Tibial nerve (tissue), 4 donors: ENCODE measurements around the gene ILF3. TPM values are rescaled to one million over a fixed set of nuclear protein-coding genes. Genes with fewer than 3 reads are reported as not detected.
A peak's percentile ranks its signal among the peaks of the same experiment; 100 is the strongest.

Experiments used
- DNase-seq, 2 donors: peaks; one replicate each; pipeline ENCODE4 v3.0.0-alpha.2; 2019; ENCODE audit warnings: low spot score in 2 of 2
- H3K27ac ChIP-seq, 4 donors: fragments of 200-600 bp; sonication (generic) in 3 of 4; one replicate each; pipeline ENCODE4 v1.5.1; 2017 to 2019; ENCODE audit warnings: mild to moderate bottlenecking in 1 of 4
- H3K27me3 ChIP-seq, 2 donors: fragments of 200-600 bp; sonication (generic) in 1 of 2; one replicate each; pipeline versions ENCODE4 v1.5.1 to v1.6.0; 2017 to 2019
- H3K36me3 ChIP-seq, 3 donors: fragments of 200-600 bp; sonication (generic); one replicate each; pipeline ENCODE4 v1.5.1; 2018 to 2019
- H3K4me1 ChIP-seq, 4 donors: fragments of 200-600 bp; sonication (generic) in 3 of 4; one replicate each; pipeline ENCODE4 v1.5.1; 2017 to 2019
- H3K4me3 ChIP-seq, 4 donors: fragments of 200-600 bp; sonication (generic) in 3 of 4; one replicate each; pipeline ENCODE4 v1.5.1; 2017 to 2019; ENCODE audit warnings: mild to moderate bottlenecking in 1 of 4, moderate library complexity in 1 of 4
- H3K9me3 ChIP-seq, 4 donors: fragments of 200-600 bp; sonication (generic) in 3 of 4; one replicate each; pipeline ENCODE4 v1.5.1; 2017 to 2019
- EP300 ChIP-seq, 2 donors: sonication (generic); formaldehyde crosslinking; IDR thresholded peaks; one replicate each; pipeline ENCODE4 v1.6.1; 2017; ENCODE audit warnings: antibody characterized with exemption in 2 of 2, mild to moderate bottlenecking in 1 of 2
- POLR2A ChIP-seq, 2 donors: fragments of 450-650 bp; IDR thresholded peaks; one replicate each; pipeline ENCODE4 v1.6.1; 2017; ENCODE audit warnings: antibody characterized with exemption in 2 of 2, mild to moderate bottlenecking in 2 of 2, moderate library complexity in 2 of 2
- WGBS, 2 donors: methylation state at CpG; one replicate each; pipeline ENCODE4 v1.1.5; 2018; 5-methylcytosine and 5-hydroxymethylcytosine counted together
- total RNA-seq, 4 donors: library from RNA; depleted of rRNA; stranded (reverse); fragments of >200 nt; gene quantifications; one replicate each; pipeline ENCODE4 v1.1.0, GENCODE V29; 2016
- TF ChIP-seq, protein P1 (sequence below), 5 experiments: fragments of 200-600 bp in 3 of 5; fragments of 450-650 bp in 2 of 5; sonication (generic) in 3 of 5; IDR thresholded peaks; one replicate each; pipeline ENCODE4 v1.5.1; 2016 to 2019; ENCODE audit warnings: antibody characterized with exemption in 5 of 5, mild to moderate bottlenecking in 3 of 5, moderate library complexity in 2 of 5

The ILF3 gene
- total RNA-seq, 4 donors from 2014 or later, result 109 to 166 (median 127) TPM

DNA sequence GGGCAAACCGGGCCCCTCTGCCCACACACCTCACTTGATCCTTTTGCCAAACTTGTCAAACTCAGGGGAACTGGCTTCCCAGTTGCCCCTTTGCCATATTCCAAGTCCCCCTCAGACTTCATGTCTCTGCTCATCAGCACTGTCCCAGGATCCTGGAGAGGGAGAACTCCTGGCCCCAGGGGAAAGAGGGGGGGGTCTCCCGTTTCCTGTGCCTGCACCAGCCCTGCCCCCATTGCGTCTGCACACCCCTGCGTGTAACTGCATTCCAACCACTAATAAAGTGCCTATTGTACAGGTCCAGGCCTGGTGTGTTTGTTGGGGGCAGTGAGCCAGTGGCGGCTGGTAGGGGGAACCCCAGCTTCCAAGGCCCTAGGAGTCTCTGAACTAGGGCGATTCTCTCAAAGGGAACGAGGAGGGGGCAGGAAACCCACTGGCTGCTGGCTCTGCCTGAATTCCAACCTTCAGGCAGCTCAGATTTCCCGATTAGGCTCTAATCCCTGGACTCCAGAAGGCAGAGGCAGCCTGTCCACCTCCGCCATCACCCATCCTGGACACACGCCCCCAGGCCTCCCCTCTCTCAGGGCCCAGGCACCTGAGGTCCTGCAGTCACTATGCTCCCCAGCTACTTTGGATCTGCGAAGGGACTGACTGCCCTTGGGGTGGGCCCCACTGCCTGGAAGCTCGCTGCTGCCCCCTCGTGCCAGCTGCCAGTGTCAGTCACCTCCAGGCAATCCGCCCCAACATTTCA lies 9.7 kb upstream of the ILF3 start:
- TF ChIP-seq, protein P1, sequence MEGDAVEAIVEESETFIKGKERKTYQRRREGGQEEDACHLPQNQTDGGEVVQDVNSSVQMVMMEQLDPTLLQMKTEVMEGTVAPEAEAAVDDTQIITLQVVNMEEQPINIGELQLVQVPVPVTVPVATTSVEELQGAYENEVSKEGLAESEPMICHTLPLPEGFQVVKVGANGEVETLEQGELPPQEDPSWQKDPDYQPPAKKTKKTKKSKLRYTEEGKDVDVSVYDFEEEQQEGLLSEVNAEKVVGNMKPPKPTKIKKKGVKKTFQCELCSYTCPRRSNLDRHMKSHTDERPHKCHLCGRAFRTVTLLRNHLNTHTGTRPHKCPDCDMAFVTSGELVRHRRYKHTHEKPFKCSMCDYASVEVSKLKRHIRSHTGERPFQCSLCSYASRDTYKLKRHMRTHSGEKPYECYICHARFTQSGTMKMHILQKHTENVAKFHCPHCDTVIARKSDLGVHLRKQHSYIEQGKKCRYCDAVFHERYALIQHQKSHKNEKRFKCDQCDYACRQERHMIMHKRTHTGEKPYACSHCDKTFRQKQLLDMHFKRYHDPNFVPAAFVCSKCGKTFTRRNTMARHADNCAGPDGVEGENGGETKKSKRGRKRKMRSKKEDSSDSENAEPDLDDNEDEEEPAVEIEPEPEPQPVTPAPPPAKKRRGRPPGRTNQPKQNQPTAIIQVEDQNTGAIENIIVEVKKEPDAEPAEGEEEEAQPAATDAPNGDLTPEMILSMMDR (IDR thresholded peaks at IDR 0.05), result peak; percentile 78 to 97 (median 91)
- TF ChIP-seq EP300 (IDR thresholded peaks at IDR 0.05) (peak in 1 of 2 donors; percentile 51), POLR2A (IDR thresholded peaks at IDR 0.05) (no peak)
- H3K27ac ChIP-seq, result peak overlapping the region; percentile 73 to 90 (median 86)
- H3K9me3 ChIP-seq, result no peaks in the 10 kb centered on the region
- no peak overlapping the region for H3K4me3 ChIP-seq
- H3K36me3 ChIP-seq, result peaks cover 0 to 37% (median 10%) of the 10 kb centered on the region in 3 donors
- 3 to 7% methylated on average over 14 of the region's 14 CpGs for WGBS, 2 donors
- H3K4me1 ChIP-seq, result peaks cover 0 to 75% (median 40%) of the 10 kb centered on the region in 4 donors
- DNase-seq, result peak; percentile 72 to 82
- H3K27me3 ChIP-seq, result no peaks in the 10 kb centered on the region

DNA sequence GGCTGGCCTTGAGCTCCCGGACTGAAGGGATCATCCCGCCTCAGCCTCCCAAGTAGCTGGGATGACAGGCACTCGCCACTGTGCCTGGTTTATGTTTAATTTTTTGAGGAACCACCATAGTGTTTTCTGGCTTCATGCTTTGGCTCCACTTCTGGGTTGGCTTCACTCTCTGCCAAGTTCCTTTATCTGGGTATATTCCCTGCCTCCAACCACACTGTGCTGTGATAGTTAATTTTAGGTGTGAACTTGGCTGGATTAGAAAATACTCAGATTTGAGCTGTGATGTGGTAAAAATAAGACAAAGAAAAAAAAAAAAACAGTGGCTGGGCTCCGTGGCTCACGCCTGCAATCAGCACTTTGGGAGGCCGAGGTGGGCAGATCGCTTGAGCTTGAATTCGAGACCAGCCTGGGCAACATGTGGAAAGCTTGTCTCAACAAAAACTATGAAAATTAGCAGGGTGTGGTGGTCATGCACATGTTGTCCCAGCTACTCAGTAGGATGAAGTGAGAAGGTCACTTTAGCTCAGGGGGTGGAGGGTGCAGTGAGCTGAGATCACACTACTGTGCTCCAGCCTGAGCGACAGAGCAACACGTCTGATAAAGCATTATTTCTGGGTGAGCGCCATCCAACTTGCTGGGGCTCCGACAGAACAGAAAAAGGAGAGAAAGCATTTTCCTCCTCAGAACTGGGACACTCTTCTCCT lies 7.5 kb upstream of the ILF3 start:
- Histone ChIP-seq H3K36me3 (peaks cover 0 to 21% (median 0%) of the 10 kb centered on the region in 3 donors), H3K4me1 (peaks cover 0 to 56% (median 38%) of the 10 kb centered on the region in 4 donors), H3K4me3 (no peak overlapping the region), H3K27ac (peak overlapping the region in 3 of 4 donors; percentile 34 to 90 (median 78)), H3K27me3 (no peaks in the 10 kb centered on the region), H3K9me3 (no peaks in the 10 kb centered on the region)
- WGBS, 2 donors, result 71 to 73% methylated on average over 12 of the region's 12 CpGs
- TF ChIP-seq, protein P1 (IDR thresholded peaks at IDR 0.05), result no peak
- no peak for TF ChIP-seq EP300 (IDR thresholded peaks at IDR 0.05)
- TF ChIP-seq POLR2A (IDR thresholded peaks at IDR 0.05), result no peak
- DNase-seq, result no peak

DNA sequence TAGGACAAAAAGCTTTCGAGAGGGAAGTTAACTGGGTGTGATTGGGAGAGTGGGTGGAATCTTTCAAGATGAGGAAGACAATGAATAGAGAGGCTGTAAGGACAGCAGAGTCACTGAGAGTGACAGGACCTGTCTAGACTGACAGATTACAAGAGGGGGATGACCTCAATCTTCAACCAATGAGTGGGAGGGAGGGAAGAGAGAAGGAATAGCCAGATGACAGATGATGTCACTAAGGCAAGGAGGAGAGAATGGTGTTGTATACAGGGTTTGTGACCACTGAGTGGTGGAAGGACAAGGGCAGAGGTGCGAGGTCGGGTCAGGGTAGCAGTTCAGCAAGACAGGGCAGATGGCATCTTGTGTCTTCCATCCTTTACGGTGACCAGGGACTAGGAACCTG lies 5.8 kb upstream of the ILF3 start:
- Histone ChIP-seq H3K4me1 (peaks cover 0 to 54% (median 33%) of the 10 kb centered on the region in 4 donors), H3K27me3 (no peaks in the 10 kb centered on the region), H3K36me3 (peaks cover 0 to 11% (median 0%) of the 10 kb centered on the region in 3 donors), H3K9me3 (no peaks in the 10 kb centered on the region), H3K4me3 (no peak overlapping the region), H3K27ac (peak overlapping the region in 2 of 4 donors; percentile 50 to 90)
- TF ChIP-seq POLR2A (IDR thresholded peaks at IDR 0.05), result no peak
- no peak for TF ChIP-seq EP300 (IDR thresholded peaks at IDR 0.05)
- TF ChIP-seq, protein P1 (IDR thresholded peaks at IDR 0.05), result no peak
- WGBS, 2 donors, result 74 to 80% methylated on average over 4 of the region's 4 CpGs
- no peak for DNase-seq

DNA sequence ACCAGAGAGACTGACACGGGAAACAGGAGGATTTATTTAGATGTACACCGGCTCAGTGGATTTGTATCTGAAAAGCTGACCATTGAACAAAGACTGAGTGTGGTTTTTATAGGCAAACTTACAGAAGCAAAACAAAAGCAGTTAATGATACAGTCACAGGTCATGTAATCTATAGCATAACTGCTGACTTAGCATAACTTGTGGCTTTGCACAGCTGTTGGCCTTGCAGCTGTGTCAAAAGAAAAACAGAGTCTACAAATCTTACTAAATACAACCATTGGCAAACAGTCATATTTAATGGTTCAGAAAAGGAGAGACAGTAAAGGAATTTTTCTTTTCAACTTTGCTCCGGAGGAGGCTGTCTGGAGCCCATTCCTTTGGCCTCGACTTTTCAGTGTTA lies 2.3 kb upstream of the ILF3 start:
- Histone ChIP-seq H3K27me3 (no peaks in the 10 kb centered on the region), H3K27ac (no peak overlapping the region), H3K4me1 (peaks cover 0 to 39% (median 23%) of the 10 kb centered on the region in 4 donors), H3K4me3 (no peak overlapping the region), H3K36me3 (peaks cover 0 to 10% (median 0%) of the 10 kb centered on the region in 3 donors), H3K9me3 (no peaks in the 10 kb centered on the region)
- WGBS, 2 donors, result 54 to 63% methylated on average over 4 of the region's 4 CpGs
- no peak for DNase-seq
- TF ChIP-seq POLR2A (IDR thresholded peaks at IDR 0.05), result no peak
- TF ChIP-seq, protein P1 (IDR thresholded peaks at IDR 0.05), result no peak
- no peak for TF ChIP-seq EP300 (IDR thresholded peaks at IDR 0.05)

DNA sequence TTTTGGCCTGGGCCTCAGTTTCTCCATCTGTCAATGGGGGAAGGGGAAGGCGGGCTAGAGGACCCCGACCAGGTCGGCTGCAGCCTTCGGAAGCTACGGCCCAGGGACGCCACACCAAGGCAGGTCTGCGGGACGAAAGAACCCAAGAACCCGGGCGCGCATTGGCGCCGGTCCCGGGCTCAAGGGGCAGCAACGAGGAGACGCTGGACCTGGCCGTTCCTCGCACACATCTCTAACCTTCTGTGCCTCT lies 739 bp upstream of the ILF3 start:
- H3K4me1 ChIP-seq, result peaks cover 0 to 50% (median 23%) of the 10 kb centered on the region in 4 donors
- WGBS, 2 donors, result 0% methylated on average over 18 of the region's 18 CpGs

More for the DNA sequence above, 739 bp upstream of the ILF3 start:
- H3K27ac ChIP-seq, result peak overlapping the region; percentile 92 to 100 (median 95)
- H3K27me3 ChIP-seq, result no peaks in the 10 kb centered on the region
- peaks cover 0 to 17% (median 0%) of the 10 kb centered on the region in 3 donors for H3K36me3 ChIP-seq
- H3K4me3 ChIP-seq, result peak overlapping the region; percentile 82 to 98 (median 92)
- no peak for TF ChIP-seq POLR2A (IDR thresholded peaks at IDR 0.05)
- no peak for DNase-seq
- H3K9me3 ChIP-seq, result no peaks in the 10 kb centered on the region
